AG04449 (cell line): ENCODE results near the gene METTL1.

ENCODE experiments used
- CTCF ChIA-PET: fragments of 350-600 bp; formaldehyde crosslinking; extraction: SDS; loops from one replicate; lab custom pipeline; 2021; ENCODE audit warnings: antibody characterized with exemption; lab: Yijun Ruan, JAX
- POLR2A ChIA-PET: fragments of 400-600, 350-600 bp; formaldehyde crosslinking; extraction: SDS; loops from one replicate; lab custom pipeline; 2020; ENCODE audit warnings: antibody characterized with exemption, inconsistent platforms; lab: Yijun Ruan, JAX
- DNase-seq: peaks from one replicate; pipeline ENCODE4 v3.0.0-alpha.2; 2010; ENCODE audit warnings: low read depth, low spot score
- H3K4me3 ChIP-seq: 2 replicates; pipeline ENCODE4 v1.5.1; 2011; ENCODE audit warnings: low read depth, mild to moderate bottlenecking, control low read depth, low read length
- TF ChIP-seq, protein P1 (sequence below): IDR thresholded peaks from one replicate; pipeline ENCODE4 v1.5.1; 2011; ENCODE audit warnings: mild to moderate bottlenecking, moderate library complexity, low read length, control low read depth, inconsistent platforms; ENCODE audit not compliant: insufficient read depth; ENCODE audit errors: missing control alignments

Gene METTL1

DNA sequence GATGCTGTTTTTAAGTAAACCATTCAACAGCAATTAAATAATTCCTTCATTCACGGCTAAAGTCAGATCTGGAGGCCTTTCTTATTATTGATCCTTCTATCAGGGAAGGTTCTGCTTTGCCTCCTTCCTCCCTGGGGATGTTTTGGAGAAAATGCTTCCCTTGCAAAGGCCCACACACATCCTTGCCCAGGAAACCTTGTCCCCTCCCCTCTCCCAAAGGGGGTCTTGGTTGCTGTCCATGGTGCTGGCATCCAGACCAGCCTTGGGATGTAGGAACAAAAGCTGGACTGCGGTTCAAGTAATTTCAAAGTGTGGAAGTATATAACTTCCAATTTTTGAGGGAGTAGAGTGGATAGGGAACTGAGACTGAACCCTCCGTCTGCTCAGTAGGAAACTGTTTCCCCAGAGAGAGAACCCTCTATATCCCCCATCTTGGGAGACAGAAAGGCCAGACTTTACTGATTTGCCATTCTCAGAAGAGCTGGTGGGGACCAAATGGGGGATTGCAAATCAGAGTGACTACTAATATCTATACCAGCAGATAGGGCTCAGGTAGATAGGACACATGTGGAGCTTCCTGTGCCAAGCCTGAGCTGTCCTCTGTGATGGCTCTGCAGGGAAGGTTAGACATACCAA, 11.4 kb downstream of the METTL1 start:
- no peak for DNase-seq
- ChIA-PET POLR2A (no interaction called here), CTCF (interaction anchor here (0.6 to 1.9 kb wide), 8 partner anchors 8 to 145 kb away, joined by 3 to 10 read pairs (median 3); partner anchors contain the start of genes CDK4, EEF1AKMT3 and METTL1)
- TF ChIP-seq, protein P1, sequence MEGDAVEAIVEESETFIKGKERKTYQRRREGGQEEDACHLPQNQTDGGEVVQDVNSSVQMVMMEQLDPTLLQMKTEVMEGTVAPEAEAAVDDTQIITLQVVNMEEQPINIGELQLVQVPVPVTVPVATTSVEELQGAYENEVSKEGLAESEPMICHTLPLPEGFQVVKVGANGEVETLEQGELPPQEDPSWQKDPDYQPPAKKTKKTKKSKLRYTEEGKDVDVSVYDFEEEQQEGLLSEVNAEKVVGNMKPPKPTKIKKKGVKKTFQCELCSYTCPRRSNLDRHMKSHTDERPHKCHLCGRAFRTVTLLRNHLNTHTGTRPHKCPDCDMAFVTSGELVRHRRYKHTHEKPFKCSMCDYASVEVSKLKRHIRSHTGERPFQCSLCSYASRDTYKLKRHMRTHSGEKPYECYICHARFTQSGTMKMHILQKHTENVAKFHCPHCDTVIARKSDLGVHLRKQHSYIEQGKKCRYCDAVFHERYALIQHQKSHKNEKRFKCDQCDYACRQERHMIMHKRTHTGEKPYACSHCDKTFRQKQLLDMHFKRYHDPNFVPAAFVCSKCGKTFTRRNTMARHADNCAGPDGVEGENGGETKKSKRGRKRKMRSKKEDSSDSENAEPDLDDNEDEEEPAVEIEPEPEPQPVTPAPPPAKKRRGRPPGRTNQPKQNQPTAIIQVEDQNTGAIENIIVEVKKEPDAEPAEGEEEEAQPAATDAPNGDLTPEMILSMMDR: no peak
- no peak overlapping the region for H3K4me3 ChIP-seq

- no peak overlapping the region for H3K4me3 ChIP-seq
- ChIA-PET CTCF (interaction anchor here (0.7 to 1.9 kb wide), 11 partner anchors 8 to 138 kb away, joined by 3 to 10 read pairs (median 4); partner anchors contain the start of genes CYP27B1 and TSFM), POLR2A (no interaction called here)
- DNase-seq: no peak
- TF ChIP-seq, protein P1: peak; percentile 28
These were observed 12.4 kb downstream of the METTL1 start for GRCh38 chr12:57759360-57759980.

DNA sequence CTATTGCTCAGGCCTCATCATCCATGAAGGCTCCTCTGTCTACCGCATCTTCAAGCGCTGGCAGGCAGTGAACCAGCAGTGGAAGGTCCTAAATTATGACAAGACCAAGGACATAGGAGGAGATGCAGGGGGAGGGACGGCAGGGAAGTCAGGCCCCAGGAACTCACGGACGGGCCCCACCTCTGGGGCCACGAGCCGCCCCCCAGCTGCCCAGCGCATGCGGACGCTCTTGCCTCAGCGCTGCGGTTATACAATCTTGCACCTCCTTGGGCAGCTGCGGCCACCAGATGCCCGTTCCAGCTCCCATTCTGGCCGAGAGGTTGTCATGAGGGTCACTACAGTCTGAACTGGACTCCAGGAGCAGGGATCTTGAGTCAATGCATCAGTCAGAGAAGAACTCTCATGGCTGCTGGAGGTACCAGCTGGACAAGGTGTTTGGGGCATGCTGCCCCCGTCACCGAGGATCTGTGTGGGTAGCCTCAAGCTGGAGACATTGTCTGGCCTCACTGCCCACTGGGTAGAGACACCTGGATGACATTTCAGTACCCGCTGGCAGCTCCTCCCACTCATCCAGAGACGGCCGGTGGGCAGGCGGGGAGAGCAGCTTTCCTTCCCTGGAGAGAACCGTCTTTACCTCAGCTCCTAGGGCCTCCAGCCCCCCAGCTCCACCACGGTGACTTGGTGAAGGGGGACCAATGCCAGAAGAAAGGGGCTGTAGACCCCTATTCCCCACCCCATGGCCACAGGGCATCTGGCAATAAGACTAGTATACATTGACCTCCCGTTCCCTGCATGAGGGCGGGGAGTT, 13.1 kb downstream of the METTL1 start:
- POLR2A ChIA-PET: no interaction called here
- H3K4me3 ChIP-seq: no peak overlapping the region
- TF ChIP-seq, protein P1: no peak
- DNase-seq: no peak
- CTCF ChIA-PET: interaction anchor here (0.6 to 1.9 kb wide), 7 partner anchors 8 to 147 kb away, joined by 3 to 10 read pairs (median 5); partner anchors contain the start of gene CYP27B1

DNA sequence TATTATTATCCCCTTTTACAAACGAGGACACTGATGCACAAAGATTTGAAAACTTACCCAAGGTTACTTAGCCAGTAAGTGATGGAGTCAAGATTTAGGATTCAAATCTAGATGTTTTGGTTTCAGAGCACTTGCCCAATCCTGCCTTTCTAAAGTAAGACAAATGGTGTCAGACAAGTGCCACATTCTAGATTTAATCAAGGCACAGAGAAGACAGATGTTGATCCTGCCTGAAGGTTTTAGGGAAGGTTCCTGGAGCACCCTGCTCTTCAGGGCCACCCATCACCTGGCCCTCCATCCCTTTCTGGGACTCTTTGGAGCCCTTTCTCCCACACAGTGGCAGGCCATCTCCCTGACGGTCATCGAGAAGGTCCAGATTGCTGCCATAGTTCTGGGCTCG, 14.1 kb downstream of the METTL1 start:
- TF ChIP-seq, protein P1: no peak
- ChIA-PET CTCF (interaction anchor here (1.4 to 2.3 kb wide), 4 partner anchors 12 to 45 kb away, joined by 4 to 11 read pairs (median 6); partner anchors contain the start of genes EEF1AKMT3 and METTL1), POLR2A (no interaction called here)
- no peak overlapping the region for H3K4me3 ChIP-seq
- no peak for DNase-seq

DNA sequence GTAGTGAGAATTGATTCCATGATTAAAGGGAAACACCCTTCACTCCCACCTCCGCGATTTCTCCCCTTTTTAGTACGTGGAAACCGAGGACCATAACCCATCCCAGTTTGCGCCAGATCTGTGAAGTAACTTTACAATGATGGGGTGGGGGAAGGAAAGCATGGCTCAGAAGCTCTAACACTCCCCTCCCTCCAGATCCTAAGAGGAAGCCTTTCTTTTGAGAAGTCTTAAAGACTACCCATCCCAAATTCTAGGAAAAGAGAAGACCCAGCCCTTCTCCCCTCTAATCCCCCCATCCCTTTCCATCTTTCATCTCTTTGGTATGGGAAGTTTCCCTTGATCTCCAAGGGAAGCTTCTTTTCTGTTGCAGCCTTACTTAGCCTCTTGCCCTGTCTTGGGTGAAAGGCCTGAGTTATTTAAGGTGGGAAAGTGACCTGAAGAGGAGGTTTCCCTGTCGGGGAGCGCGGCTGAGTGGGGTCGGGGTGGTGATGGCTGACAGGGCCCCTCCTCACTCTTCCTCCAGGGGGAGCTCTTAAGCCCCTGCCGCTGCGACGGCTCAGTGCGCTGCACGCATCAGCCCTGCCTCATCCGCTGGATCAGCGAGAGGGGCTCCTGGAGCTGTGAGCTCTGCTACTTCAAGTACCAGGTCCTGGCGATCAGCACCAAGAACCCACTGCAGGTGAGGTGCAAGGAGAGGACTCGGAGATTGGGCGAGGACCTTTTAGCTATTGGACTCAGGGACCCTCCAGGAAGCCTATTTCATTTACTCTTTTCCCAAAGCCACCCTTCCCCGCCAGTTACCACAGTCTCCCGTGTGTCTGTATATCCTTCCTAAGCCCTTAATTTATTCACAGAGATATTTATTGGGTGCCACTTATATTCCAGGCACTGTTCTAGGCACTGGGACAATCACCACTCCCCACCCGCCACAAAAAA, 15.2 kb downstream of the METTL1 start:
- CTCF ChIA-PET: interaction anchor here (0.6 to 2.3 kb wide), 28 partner anchors 8 to 298 kb away, joined by 3 to 44 read pairs (median 4); partner anchors contain the start of genes ATP23, CYP27B1, EEF1AKMT3 and METTL1
- POLR2A ChIA-PET: no interaction called here
- DNase-seq: no peak

More for the DNA sequence above, 15.2 kb downstream of the METTL1 start:
- TF ChIP-seq, protein P1: peak; percentile 83
- H3K4me3 ChIP-seq: peak overlapping the region; percentile 56; the same call in 1 of the 2 replicates
